Astrocyte (in vitro differentiated cells and primary cell): Measurements from ENCODE around the gene PLSCR2. TPM values are rescaled to one million over a fixed set of nuclear protein-coding genes. Genes with fewer than 3 reads are reported as not detected.

ENCODE experiments used
- DNase-seq: peaks from one replicate; pipeline ENCODE4 v3.0.0-alpha.2; 2010; ENCODE audit warnings: low read depth
- FAIRE-seq: peaks from 2 replicates; lab custom pipeline; 2011; peaks lifted over from hg19 to GRCh38; lab: Jason Lieb, UNC
- H2AFZ ChIP-seq: 2 replicates; pipeline ENCODE4 v1.6.0; 2012; ENCODE audit warnings: low read depth, low read length, inconsistent platforms
- H3K27ac ChIP-seq: 2 replicates; pipeline ENCODE4 v1.5.1; 2011; ENCODE audit warnings: low read depth, low read length, inconsistent platforms
- H3K27me3 ChIP-seq: 2 replicates; pipeline ENCODE4 v1.6.0; 2011; ENCODE audit warnings: low read length, inconsistent platforms; ENCODE audit not compliant: insufficient read depth
- H3K36me3 ChIP-seq: 2 replicates; pipeline ENCODE4 v1.5.1; 2011; ENCODE audit warnings: low read length, inconsistent platforms; ENCODE audit not compliant: insufficient read depth
- H3K4me1 ChIP-seq: 2 replicates; pipeline ENCODE4 v1.5.1; 2011; ENCODE audit warnings: low read length, inconsistent platforms; ENCODE audit not compliant: insufficient read depth
- H3K4me2 ChIP-seq: 2 replicates; pipeline ENCODE4 v1.6.0; 2012; ENCODE audit warnings: low read length, inconsistent platforms
- H3K4me3 ChIP-seq: 2 replicates; pipeline ENCODE4 v1.5.1; 2011; ENCODE audit warnings: low read depth, mild to moderate bottlenecking, low read length, inconsistent platforms; ENCODE audit not compliant: insufficient read depth
- H3K79me2 ChIP-seq: 2 replicates; pipeline ENCODE4 v1.6.0; 2012; ENCODE audit warnings: mild to moderate bottlenecking, low read length, inconsistent platforms; ENCODE audit not compliant: insufficient read depth
- H3K9ac ChIP-seq: 2 replicates; pipeline ENCODE4 v1.6.0; 2012; ENCODE audit warnings: mild to moderate bottlenecking, low read length, inconsistent platforms
- H3K9me3 ChIP-seq: 2 replicates; pipeline ENCODE4 v1.5.1; 2012; ENCODE audit warnings: low read depth, mild to moderate bottlenecking, low read length, inconsistent platforms; ENCODE audit not compliant: insufficient read depth
- H4K20me1 ChIP-seq: 2 replicates; pipeline ENCODE4 v1.6.0; 2012; ENCODE audit warnings: low read length, inconsistent platforms; ENCODE audit not compliant: insufficient read depth
- H3K27ac Mint-ChIP-seq: one replicate; pipeline ENCODE4 v1.8.0; 2021; ENCODE audit warnings: mild to moderate bottlenecking, mixed read lengths; ENCODE audit not compliant: unreplicated experiment
- H3K27me3 Mint-ChIP-seq: one replicate; pipeline ENCODE4 v1.8.0; 2021; ENCODE audit warnings: low read depth, mixed read lengths; ENCODE audit not compliant: unreplicated experiment
- H3K36me3 Mint-ChIP-seq: one replicate; pipeline ENCODE4 v1.8.0; 2021; ENCODE audit warnings: low read depth, mixed read lengths; ENCODE audit not compliant: unreplicated experiment
- H3K4me1 Mint-ChIP-seq: one replicate; pipeline ENCODE4 v1.8.0; 2021; ENCODE audit warnings: low read depth, mixed read lengths; ENCODE audit not compliant: unreplicated experiment
- H3K4me3 Mint-ChIP-seq: one replicate; pipeline ENCODE4 v1.8.0; 2021; ENCODE audit warnings: mild to moderate bottlenecking, moderate library complexity, mixed read lengths; ENCODE audit not compliant: unreplicated experiment
- H3K9me3 Mint-ChIP-seq: one replicate; pipeline ENCODE4 v1.8.0; 2021; ENCODE audit warnings: mild to moderate bottlenecking, mixed read lengths; ENCODE audit not compliant: unreplicated experiment
- EZH2 ChIP-seq: IDR thresholded peaks from 2 replicates; pipeline ENCODE4 v1.6.1; 2012; ENCODE audit warnings: mild to moderate bottlenecking, low read length, inconsistent platforms; ENCODE audit not compliant: insufficient read depth
- total RNA-seq: library from RNA; stranded (reverse); gene quantifications from 2 replicates; pipeline ENCODE4 v1.2.1, GENCODE V29; 2021
- TF ChIP-seq, protein P1 (sequence below): IDR thresholded peaks from 2 replicates; pipeline ENCODE4 v1.5.1; 2011; ENCODE audit warnings: low read depth, mild to moderate bottlenecking, inconsistent platforms, low read length, moderate library complexity; ENCODE audit not compliant: insufficient read depth

The PLSCR2 gene
- total RNA-seq, 1 donor from 2014 or later: not detected

DNA sequence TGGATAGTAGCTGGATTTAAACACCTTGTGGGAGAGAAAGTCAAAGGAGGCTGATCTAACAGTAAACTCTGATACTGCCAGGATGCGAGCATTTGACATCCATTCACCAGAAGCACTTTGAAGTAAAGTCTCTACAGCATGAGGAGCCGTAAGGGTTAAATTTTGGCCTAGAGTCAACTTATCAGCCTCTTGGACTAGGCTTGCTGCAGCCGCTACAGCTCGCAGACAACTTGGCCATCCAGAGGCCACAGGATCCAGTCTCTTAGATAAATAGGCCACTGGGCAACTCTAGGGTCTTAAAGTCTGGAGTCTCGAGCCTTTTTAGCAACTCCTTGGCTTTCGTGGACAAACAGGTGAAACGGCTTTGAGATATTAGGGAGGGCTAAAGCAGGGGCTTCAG, 61.4 kb downstream of the PLSCR2 start:
- H3K27ac ChIP-seq: no peak overlapping the region
- FAIRE-seq (no peak), DNase-seq (no peak)
- no peaks in the 10 kb centered on the region for H4K20me1 ChIP-seq
- Mint-ChIP-seq H3K36me3 (peaks cover 3% of the 10 kb centered on the region), H3K4me3 (no peak overlapping the region), H3K9me3 (peaks cover 20% of the 10 kb centered on the region), H3K4me1 (peaks cover 3% of the 10 kb centered on the region), H3K27ac (no peak overlapping the region), H3K27me3 (no peaks in the 10 kb centered on the region)
- H3K27me3 ChIP-seq: no peaks in the 10 kb centered on the region
- H3K79me2 ChIP-seq: no peaks in the 10 kb centered on the region
- H3K9ac ChIP-seq: no peak overlapping the region
- H3K36me3 ChIP-seq: no peaks in the 10 kb centered on the region
- H3K4me2 ChIP-seq: no peak overlapping the region
- no peaks in the 10 kb centered on the region for H3K4me1 ChIP-seq
- TF ChIP-seq EZH2: no peak
- TF ChIP-seq, protein P1, sequence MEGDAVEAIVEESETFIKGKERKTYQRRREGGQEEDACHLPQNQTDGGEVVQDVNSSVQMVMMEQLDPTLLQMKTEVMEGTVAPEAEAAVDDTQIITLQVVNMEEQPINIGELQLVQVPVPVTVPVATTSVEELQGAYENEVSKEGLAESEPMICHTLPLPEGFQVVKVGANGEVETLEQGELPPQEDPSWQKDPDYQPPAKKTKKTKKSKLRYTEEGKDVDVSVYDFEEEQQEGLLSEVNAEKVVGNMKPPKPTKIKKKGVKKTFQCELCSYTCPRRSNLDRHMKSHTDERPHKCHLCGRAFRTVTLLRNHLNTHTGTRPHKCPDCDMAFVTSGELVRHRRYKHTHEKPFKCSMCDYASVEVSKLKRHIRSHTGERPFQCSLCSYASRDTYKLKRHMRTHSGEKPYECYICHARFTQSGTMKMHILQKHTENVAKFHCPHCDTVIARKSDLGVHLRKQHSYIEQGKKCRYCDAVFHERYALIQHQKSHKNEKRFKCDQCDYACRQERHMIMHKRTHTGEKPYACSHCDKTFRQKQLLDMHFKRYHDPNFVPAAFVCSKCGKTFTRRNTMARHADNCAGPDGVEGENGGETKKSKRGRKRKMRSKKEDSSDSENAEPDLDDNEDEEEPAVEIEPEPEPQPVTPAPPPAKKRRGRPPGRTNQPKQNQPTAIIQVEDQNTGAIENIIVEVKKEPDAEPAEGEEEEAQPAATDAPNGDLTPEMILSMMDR: no peak
- peaks cover 3% of the 10 kb centered on the region for H3K9me3 ChIP-seq
- no peak overlapping the region for H3K4me3 ChIP-seq
- H2AFZ ChIP-seq: no peak overlapping the region

DNA sequence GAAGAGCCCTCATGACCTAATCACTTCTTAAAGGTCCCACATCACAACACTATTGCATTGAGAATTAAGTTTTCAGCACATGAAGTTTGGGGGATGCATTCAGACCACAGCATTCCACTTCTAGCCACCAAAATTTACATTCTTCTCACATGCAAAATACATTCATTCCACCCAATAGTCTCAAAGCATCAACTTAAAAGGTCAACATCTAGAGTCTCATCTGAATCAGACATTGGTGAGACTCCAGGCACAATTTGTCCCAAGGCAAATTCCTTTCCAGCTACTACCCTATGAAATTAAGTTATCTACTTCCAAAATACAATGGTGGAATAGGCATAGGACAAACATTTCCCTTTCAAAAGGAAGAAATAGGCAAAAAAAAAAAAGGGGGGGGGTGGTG, 64.9 kb downstream of the PLSCR2 start:
- Histone ChIP-seq H3K4me1 (no peaks in the 10 kb centered on the region), H3K9ac (no peak overlapping the region), H3K4me3 (no peak overlapping the region), H3K79me2 (no peaks in the 10 kb centered on the region), H3K27ac (no peak overlapping the region), H3K27me3 (no peaks in the 10 kb centered on the region), H3K9me3 (no peaks in the 10 kb centered on the region), H4K20me1 (no peaks in the 10 kb centered on the region), H2AFZ (no peak overlapping the region), H3K4me2 (no peak overlapping the region), H3K36me3 (no peaks in the 10 kb centered on the region)
- Mint-ChIP-seq H3K4me3 (no peak overlapping the region), H3K9me3 (peaks cover 6% of the 10 kb centered on the region), H3K27me3 (no peaks in the 10 kb centered on the region), H3K27ac (no peak overlapping the region), H3K4me1 (peaks cover 3% of the 10 kb centered on the region), H3K36me3 (no peaks in the 10 kb centered on the region)
- DNase-seq (peak; percentile 19), FAIRE-seq (no peak)
- TF ChIP-seq EZH2: no peak

DNA sequence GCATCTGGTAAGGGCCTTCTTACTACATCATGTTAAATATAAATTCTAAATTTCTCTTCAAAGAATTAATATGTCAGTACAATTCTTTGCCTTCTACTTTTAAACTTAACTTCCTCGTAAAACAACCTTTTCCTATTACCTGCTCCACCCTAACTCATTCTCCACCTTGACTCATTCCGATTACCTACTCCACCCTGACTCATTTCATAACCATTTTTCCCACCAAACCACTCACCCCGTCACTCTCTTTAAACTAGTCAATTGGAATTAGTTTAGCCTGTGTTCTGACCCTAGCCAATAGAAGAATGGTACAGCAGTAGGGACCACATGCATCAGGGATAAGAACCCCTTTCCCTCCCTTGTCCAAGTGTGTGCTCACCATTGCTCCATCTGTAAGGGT, 65.6 kb downstream of the PLSCR2 start:
- DNase-seq (no peak), FAIRE-seq (no peak)
- no peak overlapping the region for H3K4me2 ChIP-seq
- Mint-ChIP-seq H3K27ac (no peak overlapping the region), H3K9me3 (peaks cover 6% of the 10 kb centered on the region), H3K4me1 (peaks cover 3% of the 10 kb centered on the region), H3K4me3 (no peak overlapping the region), H3K27me3 (no peaks in the 10 kb centered on the region), H3K36me3 (no peaks in the 10 kb centered on the region)
- H3K9ac ChIP-seq: no peak overlapping the region
- H4K20me1 ChIP-seq: no peaks in the 10 kb centered on the region
- TF ChIP-seq, protein P1: no peak
- no peak for TF ChIP-seq EZH2
- H3K4me1 ChIP-seq: no peaks in the 10 kb centered on the region
- no peaks in the 10 kb centered on the region for H3K27me3 ChIP-seq
- H3K27ac ChIP-seq: no peak overlapping the region
- H3K79me2 ChIP-seq: no peaks in the 10 kb centered on the region
- no peaks in the 10 kb centered on the region for H3K9me3 ChIP-seq
- H3K36me3 ChIP-seq: no peaks in the 10 kb centered on the region
- H3K4me3 ChIP-seq: no peak overlapping the region
- H2AFZ ChIP-seq: no peak overlapping the region
